Measurements from ENCODE around the gene ARIH1.
"Not testable (repeated sequence)": the region's sequence is repeated elsewhere in the genome, so short reads cannot be mapped to it uniquely, and the experiment has no call there.

ARIH1 gene

GRCh38 chr15:72585476-72586058, 111.4 kb downstream of the ARIH1 start:
- Mint-ChIP-seq H3K4me3 (no peak overlapping the region), H3K4me1 (ENCODE audit: low read depth) (no peaks in the 10 kb centered on the region), H3K36me3 (ENCODE audit: low read depth) (peaks cover 68% of the 10 kb centered on the region), H3K27me3 (no peaks in the 10 kb centered on the region), H3K9me3 (no peaks in the 10 kb centered on the region), H3K27ac (no peak overlapping the region)
- DNase-seq, result no peak

DNA sequence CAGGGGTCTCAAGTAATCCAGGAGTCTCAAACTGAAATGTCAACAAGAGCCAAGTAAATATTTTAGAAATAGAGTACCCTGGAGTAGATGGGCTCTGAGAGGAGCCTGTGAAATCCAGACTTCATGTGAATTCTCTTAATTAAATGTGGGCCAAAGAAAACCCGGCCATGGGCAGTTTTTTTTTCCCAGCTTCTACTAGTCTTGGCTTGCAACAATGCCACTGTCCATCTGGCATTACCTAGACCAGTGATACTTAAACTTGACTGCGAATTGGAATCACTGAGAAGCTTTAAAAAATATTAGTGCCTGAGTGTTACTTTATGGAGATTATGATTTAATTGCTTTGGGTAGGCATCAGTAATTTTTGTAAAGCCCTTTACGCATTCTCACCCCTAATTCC, 114.0 kb downstream of the ARIH1 start:
- Mint-ChIP-seq H3K27me3 (no peaks in the 10 kb centered on the region), H3K9me3 (no peaks in the 10 kb centered on the region), H3K4me1 (ENCODE audit: low read depth) (no peaks in the 10 kb centered on the region), H3K4me3 (no peak overlapping the region), H3K27ac (no peak overlapping the region), H3K36me3 (ENCODE audit: low read depth) (peaks cover 43% of the 10 kb centered on the region)
- DNase-seq, result no peak

DNA sequence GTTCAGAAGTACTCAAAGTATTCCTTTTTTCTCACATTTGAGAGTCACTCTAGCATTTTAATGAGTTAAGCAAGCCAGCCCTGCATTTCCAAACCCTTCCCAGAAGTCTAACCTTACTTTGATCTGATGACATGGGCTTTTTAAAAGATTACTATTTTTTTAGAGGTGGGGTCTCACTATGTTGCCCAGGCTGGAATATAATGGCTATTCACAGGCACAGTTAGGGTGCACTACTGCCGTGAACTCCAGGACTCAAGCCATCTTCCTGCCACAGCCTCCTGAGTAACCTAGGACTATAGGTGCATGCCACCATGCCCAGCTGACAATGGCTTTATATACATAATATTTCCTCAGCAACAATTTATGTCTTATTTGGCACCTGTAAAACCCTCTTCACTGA, 116.3 kb downstream of the ARIH1 start:
- H3K4me3 Mint-ChIP-seq, result no peak overlapping the region
- H3K36me3 Mint-ChIP-seq (ENCODE audit: low read depth), result peaks cover 21% of the 10 kb centered on the region
- H3K9me3 Mint-ChIP-seq, result no peaks in the 10 kb centered on the region
- H3K4me1 Mint-ChIP-seq (ENCODE audit: low read depth), result no peaks in the 10 kb centered on the region
- no peak overlapping the region for H3K27ac Mint-ChIP-seq
- no peaks in the 10 kb centered on the region for H3K27me3 Mint-ChIP-seq
- no peak for DNase-seq

DNA sequence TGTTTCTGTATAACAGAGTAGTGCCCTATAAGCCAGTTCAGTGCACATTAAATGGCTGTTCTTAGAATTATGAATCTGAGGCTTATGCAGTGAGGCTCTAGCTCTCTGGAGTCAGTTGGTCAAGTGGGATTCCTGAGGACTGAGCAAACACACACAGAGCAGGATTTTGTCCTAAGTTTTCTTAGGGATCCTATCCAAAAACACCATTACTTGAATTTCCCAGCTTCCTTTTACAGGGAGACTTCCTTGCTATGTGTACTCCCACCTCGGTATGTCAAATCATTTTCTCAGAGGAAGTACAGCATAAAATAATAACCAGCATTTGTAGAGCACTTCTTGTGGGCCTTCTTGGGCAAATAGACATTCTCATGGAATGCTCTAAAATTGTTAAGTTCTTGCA, 117.2 kb downstream of the ARIH1 start:
- no peak for DNase-seq
- Mint-ChIP-seq H3K27ac (no peak overlapping the region), H3K4me1 (ENCODE audit: low read depth) (no peaks in the 10 kb centered on the region), H3K27me3 (no peaks in the 10 kb centered on the region), H3K9me3 (no peaks in the 10 kb centered on the region), H3K4me3 (no peak overlapping the region), H3K36me3 (ENCODE audit: low read depth) (peaks cover 13% of the 10 kb centered on the region)

DNA sequence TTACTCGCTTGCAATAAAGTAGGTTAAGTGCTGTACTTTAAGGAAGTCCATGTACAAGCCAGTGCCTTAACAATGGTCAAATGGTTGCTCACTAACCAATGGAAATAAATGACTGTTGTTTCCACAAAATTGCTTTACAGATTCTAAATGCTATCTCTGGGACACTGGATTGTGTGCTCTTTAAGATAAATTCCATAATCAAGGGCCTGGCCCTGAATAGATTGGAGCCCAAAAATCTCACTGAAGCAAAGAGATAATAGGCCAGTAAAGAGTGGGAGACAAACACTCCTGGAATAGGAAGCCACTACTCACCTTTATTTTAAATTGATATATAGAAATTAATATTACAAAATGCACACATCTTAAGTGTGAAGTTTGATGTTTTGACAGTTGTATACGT, 118.0 kb downstream of the ARIH1 start:
- Mint-ChIP-seq H3K4me1 (ENCODE audit: low read depth) (no peaks in the 10 kb centered on the region), H3K9me3 (no peaks in the 10 kb centered on the region), H3K4me3 (no peak overlapping the region), H3K27me3 (no peaks in the 10 kb centered on the region), H3K36me3 (ENCODE audit: low read depth) (peaks cover 9% of the 10 kb centered on the region), H3K27ac (no peak overlapping the region)
- DNase-seq, result no peak

- Mint-ChIP-seq H3K4me1 (ENCODE audit: low read depth) (no peaks in the 10 kb centered on the region), H3K9me3 (no peaks in the 10 kb centered on the region), H3K27me3 (no peaks in the 10 kb centered on the region), H3K4me3 (no peak overlapping the region), H3K27ac (no peak overlapping the region), H3K36me3 (ENCODE audit: low read depth) (peaks cover 3% of the 10 kb centered on the region)
- no peak for DNase-seq
These were observed 118.5 kb downstream of the ARIH1 start for GRCh38 chr15:72592676-72593075.

- Mint-ChIP-seq H3K4me1 (ENCODE audit: low read depth) (no peaks in the 10 kb centered on the region), H3K4me3 (no peak overlapping the region), H3K27me3 (no peaks in the 10 kb centered on the region), H3K27ac (no peak overlapping the region), H3K36me3 (ENCODE audit: low read depth) (no peaks in the 10 kb centered on the region), H3K9me3 (no peaks in the 10 kb centered on the region)
- no peak for DNase-seq
These were observed 119.7 kb downstream of the ARIH1 start for GRCh38 chr15:72593838-72594237.

- H3K9me3 Mint-ChIP-seq, result no peaks in the 10 kb centered on the region
- H3K27me3 Mint-ChIP-seq, result no peaks in the 10 kb centered on the region
- no peak for DNase-seq
- no peak overlapping the region for H3K27ac Mint-ChIP-seq
- H3K4me1 Mint-ChIP-seq (ENCODE audit: low read depth), result no peaks in the 10 kb centered on the region
- no peak overlapping the region for H3K4me3 Mint-ChIP-seq
- no peaks in the 10 kb centered on the region for H3K36me3 Mint-ChIP-seq (ENCODE audit: low read depth)
These were observed 125.8 kb downstream of the ARIH1 start for GRCh38 chr15:72599855-72600464.

DNA sequence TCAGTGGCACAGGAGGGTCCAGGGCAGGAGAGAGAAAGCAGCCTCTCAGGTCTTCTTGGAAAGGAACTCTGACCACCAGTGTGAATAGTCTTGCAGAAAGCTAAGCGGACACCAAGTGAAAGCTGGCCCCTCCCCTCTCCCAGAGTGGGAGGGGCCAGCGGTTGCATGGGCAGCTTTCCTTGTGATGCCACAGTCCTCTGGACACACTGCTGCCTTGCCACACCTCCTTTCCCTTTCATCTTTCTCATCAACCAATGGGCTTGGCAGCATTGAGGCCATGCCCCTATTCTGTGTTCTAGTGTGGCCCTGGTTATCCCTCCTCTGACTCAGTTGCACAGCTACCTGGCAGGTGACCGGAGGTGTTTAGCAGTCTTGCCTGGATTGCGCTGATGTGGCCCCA, 130.7 kb downstream of the ARIH1 start:
- H3K4me3 Mint-ChIP-seq, result no peak overlapping the region
- no peak overlapping the region for H3K27ac Mint-ChIP-seq
- H3K36me3 Mint-ChIP-seq (ENCODE audit: low read depth), result peaks cover 6% of the 10 kb centered on the region
- no peaks in the 10 kb centered on the region for H3K9me3 Mint-ChIP-seq
- no peaks in the 10 kb centered on the region for H3K27me3 Mint-ChIP-seq
- no peak for DNase-seq
- no peaks in the 10 kb centered on the region for H3K4me1 Mint-ChIP-seq (ENCODE audit: low read depth)

DNA sequence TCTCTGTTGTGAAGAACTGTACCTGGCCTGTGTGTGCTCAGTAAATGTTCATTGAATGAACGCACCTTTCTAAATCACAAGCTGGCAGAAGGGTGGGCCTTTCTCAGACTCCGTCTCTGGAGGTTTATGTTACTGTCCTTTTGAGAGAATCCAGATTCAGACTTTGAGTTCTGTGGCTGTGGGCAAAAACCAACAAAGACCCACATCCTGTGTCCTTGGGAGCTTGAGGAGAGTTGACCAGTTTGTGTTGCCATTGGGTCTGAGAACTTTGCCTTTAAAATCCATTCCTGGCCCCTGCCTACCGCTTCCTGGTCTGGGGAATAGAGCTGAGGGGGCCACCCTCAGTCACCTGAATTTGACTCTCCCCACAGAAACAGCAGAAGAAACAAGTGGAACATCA, 134.0 kb downstream of the ARIH1 start:
- H3K9me3 Mint-ChIP-seq; H3K27ac Mint-ChIP-seq; H3K4me1 Mint-ChIP-seq (ENCODE audit: low read depth); DNase-seq; H3K36me3 Mint-ChIP-seq (ENCODE audit: low read depth); H3K4me3 Mint-ChIP-seq; H3K27me3 Mint-ChIP-seq: not testable (repeated sequence)

DNA sequence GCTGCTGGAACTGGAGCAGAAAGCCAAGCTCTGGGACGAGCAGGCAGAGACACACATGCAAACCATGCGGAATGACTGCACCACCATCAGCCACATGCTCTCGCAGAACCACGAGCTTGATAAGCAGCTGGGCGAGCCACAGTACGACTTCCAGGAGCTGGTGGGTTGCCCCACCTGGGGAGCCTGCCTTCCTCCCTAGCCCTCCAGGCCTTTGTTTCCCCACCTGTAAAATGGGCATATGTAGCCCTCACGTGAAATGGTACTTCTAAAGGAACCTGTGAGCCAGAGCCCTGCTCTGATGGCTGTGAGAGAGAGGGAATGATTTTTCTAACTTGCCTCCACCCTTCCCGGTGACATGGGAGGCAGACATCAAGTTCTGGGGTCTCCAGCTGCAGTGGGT, 135.7 kb downstream of the ARIH1 start:
- H3K4me3 Mint-ChIP-seq, result no peak overlapping the region
- H3K36me3 Mint-ChIP-seq (ENCODE audit: low read depth), result peaks cover 6% of the 10 kb centered on the region
- H3K4me1 Mint-ChIP-seq (ENCODE audit: low read depth), result no peaks in the 10 kb centered on the region
- H3K9me3 Mint-ChIP-seq, result no peaks in the 10 kb centered on the region
- no peak for DNase-seq
- no peak overlapping the region for H3K27ac Mint-ChIP-seq
- no peaks in the 10 kb centered on the region for H3K27me3 Mint-ChIP-seq

- not testable (repeated sequence) for H3K36me3 Mint-ChIP-seq (ENCODE audit: low read depth); H3K27me3 Mint-ChIP-seq; H3K4me1 Mint-ChIP-seq (ENCODE audit: low read depth); DNase-seq; H3K9me3 Mint-ChIP-seq; H3K27ac Mint-ChIP-seq; H3K4me3 Mint-ChIP-seq
These were observed 138.2 kb downstream of the ARIH1 start for GRCh38 chr15:72612324-72612723.

DNA sequence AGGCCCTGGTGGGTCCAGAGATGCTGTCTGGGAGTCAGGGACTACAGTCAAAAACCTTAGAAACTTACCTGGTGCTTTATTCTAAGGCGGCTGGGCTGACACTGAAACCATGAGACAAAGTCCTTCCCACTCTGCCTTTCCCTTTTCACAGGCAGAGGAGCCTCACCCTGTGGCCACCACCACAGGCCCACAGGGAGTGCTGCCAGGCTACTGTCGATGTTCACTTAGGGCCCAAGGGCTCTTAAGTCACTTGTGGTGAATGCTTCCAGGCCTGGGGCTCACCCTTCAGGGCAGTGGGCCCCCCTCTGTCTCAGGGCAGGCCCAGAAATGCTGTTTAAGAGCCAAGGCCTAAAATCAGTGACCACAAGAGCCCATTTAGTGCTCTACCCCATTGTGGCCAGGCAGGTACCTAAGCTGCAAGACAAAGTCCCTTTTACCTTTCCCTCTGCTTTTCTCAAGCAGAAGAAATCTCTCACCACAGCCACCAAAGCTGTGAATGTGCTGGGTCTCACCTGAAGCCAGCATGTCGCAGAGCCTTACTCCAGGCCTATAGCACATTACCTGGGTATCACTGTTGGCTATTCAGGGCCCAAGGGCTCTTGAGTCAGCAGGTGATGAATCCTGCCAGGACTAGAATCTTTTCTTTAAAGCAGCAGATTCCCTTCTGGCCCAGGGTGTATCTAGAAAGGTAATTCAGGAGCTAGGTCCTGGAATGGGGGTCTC, 140.8 kb downstream of the ARIH1 start:
- no peaks in the 10 kb centered on the region for H3K27me3 Mint-ChIP-seq
- DNase-seq, result no peak
- H3K4me3 Mint-ChIP-seq, result no peak overlapping the region
- peaks cover 3% of the 10 kb centered on the region for H3K4me1 Mint-ChIP-seq (ENCODE audit: low read depth)
- no peaks in the 10 kb centered on the region for H3K36me3 Mint-ChIP-seq (ENCODE audit: low read depth)
- no peak overlapping the region for H3K27ac Mint-ChIP-seq
- H3K9me3 Mint-ChIP-seq, result no peaks in the 10 kb centered on the region

DNA sequence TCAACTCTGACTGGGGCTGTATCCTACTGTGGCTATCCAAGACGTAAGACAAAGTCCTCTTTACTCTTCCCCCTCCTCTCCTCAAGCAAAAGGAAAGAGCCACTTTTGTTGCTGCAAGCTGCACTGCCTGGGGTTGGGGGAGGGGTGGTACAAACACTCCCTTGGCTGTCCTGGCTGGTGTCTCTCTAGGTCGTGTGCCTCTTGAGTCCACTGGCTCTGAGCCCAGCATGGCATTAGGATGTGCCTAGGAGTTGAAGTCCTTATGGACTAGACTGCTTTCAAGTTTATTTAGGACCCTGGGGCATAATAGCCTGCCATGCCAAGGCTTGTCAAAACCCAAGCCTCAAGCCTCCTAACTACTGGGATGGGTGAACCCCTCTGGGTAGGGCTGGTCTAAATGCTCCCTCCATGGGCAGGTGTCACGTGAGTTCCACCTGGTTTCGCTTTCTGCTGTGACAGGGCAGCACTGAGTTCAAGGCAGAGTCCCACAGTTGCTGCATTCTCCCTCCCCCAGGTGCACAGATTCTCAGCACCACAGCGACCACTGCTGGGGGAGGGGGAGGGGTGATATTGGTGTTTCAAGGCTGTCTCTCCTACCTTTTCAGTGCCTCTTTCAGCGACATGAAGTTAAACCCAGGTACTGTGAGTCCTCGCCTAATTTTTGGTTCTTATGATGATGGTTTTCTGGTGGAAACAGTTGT, 141.6 kb downstream of the ARIH1 start:
- not testable (repeated sequence) for H3K27ac Mint-ChIP-seq; H3K27me3 Mint-ChIP-seq; H3K4me1 Mint-ChIP-seq (ENCODE audit: low read depth); H3K36me3 Mint-ChIP-seq (ENCODE audit: low read depth); H3K4me3 Mint-ChIP-seq; H3K9me3 Mint-ChIP-seq; DNase-seq
